T1000 (cell line): ENCODE measurements around the gene ZFAND2B.

Experiments used
- DNase-seq: peaks from one replicate; lab custom pipeline; 2025; ENCODE audit warnings: mixed read lengths; lab: John Stamatoyannopoulos, UW

ZFAND2B gene

GRCh38 chr2:219206328-219207133 is at the start of gene ZFAND2B:
TSS of gene ZFAND2B (plus strand) at chr2:219206782. CDS start at chr2:219206988, 206 bp downstream.
- DNase-seq: peak; percentile 90

GRCh38 chr2:219157396-219157795 is 49.2 kb upstream of the ZFAND2B start:
- DNase-seq: no peak

GRCh38 chr2:219158025-219158424 is 48.6 kb upstream of the ZFAND2B start:
- no peak for DNase-seq

GRCh38 chr2:219158586-219158985 is 48.0 kb upstream of the ZFAND2B start:
- no peak for DNase-seq

- no peak for DNase-seq
Measured at GRCh38 chr2:219159771-219160185, 46.8 kb upstream of the ZFAND2B start.

GRCh38 chr2:219160186-219161017 is 46.2 kb upstream of the ZFAND2B start, which contains the start of gene NHEJ1:
TSS of gene NHEJ1 (minus strand) at chr2:219160815. CDS start at chr2:219158362, 2,453 bp downstream.
- DNase-seq: peak; percentile 95

- no peak for DNase-seq
Measured at GRCh38 chr2:219161097-219161496, 45.5 kb upstream of the ZFAND2B start.

- DNase-seq: no peak
Measured at GRCh38 chr2:219163156-219163555, 43.4 kb upstream of the ZFAND2B start.

- no peak for DNase-seq
Measured at GRCh38 chr2:219165058-219165911, 41.3 kb upstream of the ZFAND2B start.

GRCh38 chr2:219167997-219168396 is 38.6 kb upstream of the ZFAND2B start:
- DNase-seq: no peak

- no peak for DNase-seq
Measured at GRCh38 chr2:219168526-219168925, 38.1 kb upstream of the ZFAND2B start.

- no peak for DNase-seq
Measured at GRCh38 chr2:219168932-219169331, 37.6 kb upstream of the ZFAND2B start.

GRCh38 chr2:219169930-219170654 is 36.5 kb upstream of the ZFAND2B start, which contains the start of gene SLC23A3:
TSS of gene SLC23A3 (minus strand) at chr2:219170029. CDS start at chr2:219169984, 45 bp downstream.
- no peak for DNase-seq

- DNase-seq: peak; percentile 10
Measured at GRCh38 chr2:219171231-219171651, 35.3 kb upstream of the ZFAND2B start.

GRCh38 chr2:219172231-219173154 is 34.1 kb upstream of the ZFAND2B start:
- DNase-seq: no peak

GRCh38 chr2:219173176-219173575 is 33.4 kb upstream of the ZFAND2B start:
- DNase-seq: no peak

GRCh38 chr2:219174146-219174545 is 32.4 kb upstream of the ZFAND2B start:
- no peak for DNase-seq

- DNase-seq: no peak
Measured at GRCh38 chr2:219174801-219175200, 31.8 kb upstream of the ZFAND2B start.

- DNase-seq: no peak
Measured at GRCh38 chr2:219175486-219175885, 31.1 kb upstream of the ZFAND2B start.
